CD4-positive, alpha-beta T cell treated with Interleukin-15 for 1 hour (primary cell): ENCODE results near the gene FOXP1.
A peak's percentile ranks its signal among the peaks of the same experiment; 100 is the strongest.

Source experiments
- DNase-seq: peaks from one replicate; pipeline ENCODE4 v3.0.0-alpha.2; 2020

FOXP1 gene

GRCh38 chr3:71525391-71525790 is 58.1 kb downstream of the FOXP1 start:
- DNase-seq, result no peak

DNA sequence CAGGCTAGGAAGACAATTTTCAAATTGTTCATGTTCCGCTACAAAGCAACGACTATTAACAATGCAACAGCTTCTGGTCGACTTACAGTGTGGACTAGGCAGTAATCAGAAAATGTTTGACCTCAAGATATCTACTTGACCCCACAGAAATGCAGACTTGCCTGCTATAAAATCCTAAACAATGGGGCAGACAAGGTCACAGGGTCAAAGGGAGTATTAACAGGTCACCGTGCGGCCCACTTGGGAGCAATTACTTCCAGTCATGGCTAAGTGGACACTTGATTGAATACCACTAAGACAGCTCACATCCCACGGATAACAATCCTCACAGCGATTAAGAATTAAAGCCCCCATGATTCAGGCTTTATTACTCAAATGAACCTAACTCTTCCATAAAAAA is 58.9 kb downstream of the FOXP1 start:
- no peak for DNase-seq

DNA sequence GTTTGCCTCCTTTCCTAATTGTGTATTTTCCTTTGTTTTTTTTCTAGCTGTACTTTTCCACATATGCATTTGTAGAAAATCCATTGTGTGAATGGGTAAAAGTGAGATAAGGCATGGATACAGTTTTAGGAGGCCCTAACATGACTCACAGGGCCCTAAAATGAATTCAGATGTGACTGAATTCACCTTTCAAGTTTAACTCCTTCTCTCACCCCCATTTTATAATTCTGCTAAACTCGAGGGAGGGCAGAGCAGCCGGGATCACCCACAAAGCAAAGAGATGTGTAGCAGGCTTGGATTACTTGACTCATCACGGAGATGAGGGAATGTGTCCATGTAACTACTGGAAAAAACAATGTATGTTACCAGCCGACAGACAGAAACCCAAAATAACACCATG is 59.9 kb downstream of the FOXP1 start:
- DNase-seq, result no peak

- DNase-seq, result no peak
Measured at GRCh38 chr3:71521940-71522876, 61.3 kb downstream of the FOXP1 start.

- no peak for DNase-seq
Measured at GRCh38 chr3:71521021-71521352, 62.5 kb downstream of the FOXP1 start.

DNA sequence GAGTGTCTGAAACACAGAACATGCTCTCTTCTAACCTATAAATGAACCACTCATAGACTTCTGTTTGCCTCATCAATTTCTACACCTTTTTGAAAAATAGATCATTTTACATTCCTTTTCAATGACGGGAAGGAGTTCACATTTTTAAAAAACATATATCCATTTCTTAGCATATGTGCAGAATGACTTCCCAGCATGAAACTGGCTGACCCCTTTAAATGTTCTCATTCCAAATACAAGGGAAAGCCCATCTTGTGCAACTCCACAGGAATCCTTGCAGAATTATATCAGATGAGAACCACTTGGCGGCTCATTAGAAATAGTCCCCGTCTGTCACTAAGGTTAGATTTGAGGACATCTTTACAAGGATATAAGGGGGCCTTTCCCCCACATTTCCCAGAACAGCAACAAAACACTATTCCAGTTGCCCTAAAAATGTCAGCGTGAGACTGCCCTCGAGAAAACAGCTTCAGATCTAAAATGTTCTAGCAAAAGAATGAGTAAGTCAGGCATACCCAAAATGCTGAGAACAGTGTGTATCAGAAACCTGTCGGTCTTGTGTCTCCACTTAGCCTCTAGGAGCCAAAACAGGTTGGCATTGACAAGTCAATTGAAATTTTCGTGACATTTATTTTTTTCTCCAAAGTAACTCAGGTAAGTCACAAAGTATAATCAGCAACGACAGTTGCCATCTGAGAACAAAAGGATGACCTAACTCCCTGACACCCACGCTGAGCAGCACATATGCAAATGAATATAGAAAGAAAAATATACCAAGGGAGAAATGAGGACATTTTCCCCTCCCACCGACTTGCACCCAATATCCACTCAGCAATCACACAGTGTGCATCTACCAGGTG is 63.1 kb downstream of the FOXP1 start:
- DNase-seq, result no peak

DNA sequence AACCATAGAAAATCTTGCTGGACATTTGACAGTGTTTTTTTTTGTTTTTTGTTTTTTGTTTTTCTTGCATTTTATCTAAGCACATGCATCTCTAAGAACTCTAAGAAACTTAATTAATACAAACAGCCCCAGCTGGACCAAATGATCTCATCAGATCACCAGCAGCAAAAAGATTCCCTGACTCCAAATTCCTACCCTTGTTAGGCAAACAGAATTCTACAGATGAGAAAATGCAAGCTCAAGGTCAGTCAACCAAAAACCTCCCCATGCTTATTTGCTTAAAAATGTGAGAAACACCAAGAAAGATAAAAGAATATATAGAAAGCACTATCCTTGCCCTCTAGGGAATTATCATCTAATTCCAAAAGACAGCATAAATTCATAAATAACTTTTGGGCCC is 65.4 kb downstream of the FOXP1 start:
- no peak for DNase-seq

DNA sequence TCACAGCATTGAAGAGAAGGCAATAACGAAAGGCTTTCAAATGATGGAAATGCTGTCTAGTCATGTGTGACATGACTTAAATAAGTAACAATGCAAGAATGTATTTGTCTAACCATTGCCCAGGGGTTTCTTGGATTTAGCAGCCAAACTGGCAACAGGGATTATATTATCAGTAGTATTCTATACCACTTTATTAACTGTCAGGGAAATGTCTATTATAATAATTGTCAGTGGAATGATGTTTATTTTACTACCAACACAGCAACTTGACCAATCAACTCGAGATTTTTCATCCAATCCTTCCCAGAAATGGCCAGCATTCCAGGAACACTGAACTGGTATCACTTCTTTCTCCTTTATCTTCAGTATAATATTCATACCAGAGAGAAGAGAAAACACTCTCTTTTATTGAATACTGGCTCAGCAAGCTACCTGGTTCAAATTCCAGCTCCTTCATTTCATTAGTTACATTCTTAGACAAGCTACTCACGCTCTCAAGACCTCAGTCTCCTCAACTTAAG is 66.2 kb downstream of the FOXP1 start:
- DNase-seq, result no peak

DNA sequence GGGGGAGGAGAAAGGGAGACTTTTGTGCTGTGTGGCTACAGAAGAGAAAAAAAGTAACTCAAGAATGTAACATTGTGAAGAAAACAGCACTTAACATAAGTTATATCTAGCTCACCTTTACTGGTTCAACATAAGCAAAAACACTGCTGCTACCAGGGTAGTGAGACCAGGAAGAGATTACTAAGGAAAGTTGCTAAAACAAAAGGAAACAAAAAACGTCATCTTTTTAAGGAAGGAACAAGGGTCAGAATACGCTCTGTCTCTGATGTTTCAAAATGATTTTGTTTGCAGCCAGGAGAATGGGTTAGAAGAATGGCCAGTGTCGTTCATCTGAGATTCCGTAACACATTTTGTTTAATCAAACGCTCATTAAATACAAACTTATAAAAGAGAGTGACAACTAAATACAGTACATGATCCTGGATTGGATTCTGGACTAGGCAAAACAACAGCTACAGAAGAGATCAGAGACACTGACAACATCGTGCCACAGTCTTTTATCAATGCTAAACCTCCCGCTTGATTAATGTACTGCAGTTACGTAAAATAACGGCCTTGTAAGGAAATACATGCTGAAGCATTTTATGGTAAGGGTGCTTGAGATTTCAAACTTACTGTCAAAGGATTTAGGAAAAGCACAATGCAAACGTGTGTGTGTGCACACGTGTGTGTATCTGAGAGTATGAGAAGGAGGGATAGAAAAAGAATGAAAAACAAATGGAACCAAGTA is 67.7 kb downstream of the FOXP1 start:
- no peak for DNase-seq

- DNase-seq, result no peak
Measured at GRCh38 chr3:71514621-71515020, 68.9 kb downstream of the FOXP1 start.

DNA sequence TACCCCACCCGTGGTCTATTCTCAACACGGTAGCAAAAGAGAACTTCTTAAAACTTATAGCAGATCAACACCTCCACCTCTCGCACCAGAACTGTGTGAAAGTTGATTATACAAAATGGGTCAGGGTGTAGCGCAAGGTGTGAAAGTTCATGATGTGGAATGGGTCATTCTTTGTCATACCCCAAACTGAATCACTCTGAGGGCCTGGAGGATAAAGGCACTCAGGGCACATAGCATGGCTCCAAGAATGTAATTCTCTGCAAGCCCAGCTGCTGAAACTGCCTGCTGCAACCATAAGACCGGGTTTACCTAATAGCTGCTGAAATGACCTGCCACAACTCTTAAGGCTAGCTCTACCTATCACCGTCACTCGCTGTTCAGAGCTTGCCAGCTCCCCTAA is 70.0 kb downstream of the FOXP1 start:
- no peak for DNase-seq

DNA sequence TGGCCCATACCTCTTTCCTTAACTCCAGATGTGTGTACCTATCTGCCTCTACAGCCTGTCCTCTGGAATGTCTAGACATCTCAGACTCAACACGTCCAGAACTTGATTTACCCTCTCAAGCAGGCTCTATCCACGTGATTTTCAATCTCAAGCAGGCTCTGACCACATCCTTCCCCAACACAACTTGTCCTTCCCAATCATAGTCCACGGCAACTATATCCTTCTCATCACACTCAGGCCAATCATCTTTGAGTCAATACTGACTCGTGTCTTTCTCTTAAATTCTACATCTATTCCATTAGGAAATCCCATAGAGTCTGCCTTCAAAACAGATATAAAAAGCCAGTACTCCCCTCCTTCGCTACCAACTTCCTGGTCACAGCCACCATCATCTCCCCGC is 70.4 kb downstream of the FOXP1 start:
- DNase-seq, result no peak

DNA sequence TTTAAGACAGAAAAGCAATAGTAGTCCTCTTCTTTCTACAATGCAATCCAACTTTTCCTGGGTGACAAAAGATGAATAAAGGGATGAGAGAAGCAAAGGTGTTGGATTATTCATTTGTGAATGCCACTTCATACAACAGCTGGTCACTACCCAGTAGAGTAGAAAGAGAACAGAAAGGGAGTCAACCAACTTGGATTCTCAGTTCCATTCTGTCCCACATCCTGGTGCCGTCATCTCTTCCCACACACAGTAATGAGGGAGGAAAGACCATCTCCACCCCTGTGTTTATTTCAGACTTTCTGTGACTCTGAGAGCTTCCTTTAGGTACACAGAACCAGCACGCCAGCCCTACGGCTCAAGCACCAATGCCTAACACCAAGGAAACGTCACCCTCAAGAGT is 71.0 kb downstream of the FOXP1 start:
- DNase-seq, result no peak

DNA sequence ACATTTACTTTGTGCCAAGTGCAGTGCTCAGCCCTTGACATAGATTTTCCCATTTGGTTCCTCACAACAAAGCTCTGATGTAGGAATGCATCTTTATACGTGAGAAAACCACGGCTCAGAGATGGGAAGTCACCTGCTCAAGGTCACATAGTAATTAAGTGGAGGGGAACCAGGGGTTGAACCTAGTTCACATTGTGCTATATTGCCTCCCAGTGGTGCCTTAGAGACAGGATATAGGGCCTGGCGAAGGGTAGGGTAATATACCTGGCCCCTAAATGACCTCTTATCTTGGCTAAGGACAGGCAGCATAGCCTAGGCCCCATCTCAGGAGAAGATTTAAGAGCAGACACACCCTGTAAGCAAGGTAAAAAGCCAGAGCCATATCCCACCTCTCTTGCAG is 71.5 kb downstream of the FOXP1 start:
- peak; percentile 58 for DNase-seq

DNA sequence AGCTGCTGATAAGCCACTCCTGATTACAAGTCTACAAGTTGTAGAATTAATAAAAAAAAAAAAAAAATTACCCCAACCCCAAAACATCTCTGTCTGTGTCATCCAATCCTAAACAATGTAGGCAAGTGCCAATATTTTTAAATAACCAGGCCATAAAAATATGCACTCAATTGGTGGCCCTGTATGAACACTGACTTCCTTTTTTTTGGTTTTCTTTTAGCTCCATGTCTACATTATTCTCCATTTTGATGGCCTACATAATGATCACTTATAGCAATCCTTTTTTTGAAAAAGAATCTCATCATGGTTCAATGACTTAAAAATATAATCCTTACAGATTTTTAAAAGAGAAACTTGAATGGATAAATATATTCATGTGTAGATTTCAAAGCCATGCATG is 72.1 kb downstream of the FOXP1 start:
- no peak for DNase-seq

DNA sequence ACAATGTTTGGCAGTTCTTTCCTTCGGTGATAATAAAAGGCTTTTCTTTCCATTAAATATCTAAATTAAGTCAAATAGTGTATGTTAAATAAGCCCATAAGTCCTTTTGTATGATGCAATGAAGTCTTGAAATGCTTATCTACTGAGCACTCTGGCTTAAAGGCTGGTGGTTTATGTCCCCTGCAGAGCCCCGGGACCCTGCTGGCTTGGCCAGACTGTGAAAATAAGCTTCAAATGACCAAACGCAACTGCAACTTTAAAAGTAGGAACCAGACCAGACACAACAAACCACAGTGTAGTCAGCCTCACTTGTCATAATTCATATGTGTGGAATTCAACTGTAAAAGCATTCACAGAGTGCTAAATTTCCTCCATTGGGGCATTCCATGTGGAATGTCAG is 72.5 kb downstream of the FOXP1 start:
- no peak for DNase-seq

GRCh38 chr3:71510510-71510909 is 73.0 kb downstream of the FOXP1 start:
- no peak for DNase-seq

DNA sequence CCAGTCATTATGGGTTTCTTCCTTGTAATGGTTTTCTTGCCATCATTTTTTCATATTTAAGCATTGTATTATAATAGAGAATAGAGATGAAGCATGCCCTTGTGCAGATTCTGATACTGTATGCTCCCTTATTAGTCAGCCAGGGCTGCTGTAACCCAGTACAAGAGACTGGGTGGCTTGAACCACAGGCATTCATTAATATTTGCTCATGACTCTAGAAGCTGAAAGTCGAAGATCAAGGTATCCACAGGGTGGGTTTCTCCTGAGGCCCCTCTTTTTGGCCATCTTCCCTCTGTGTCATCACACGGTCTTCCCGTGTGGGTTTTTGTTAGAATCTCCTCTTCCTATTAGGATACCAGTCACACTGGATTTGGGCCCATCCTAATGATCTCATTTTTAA is 74.5 kb downstream of the FOXP1 start:
- no peak for DNase-seq

DNA sequence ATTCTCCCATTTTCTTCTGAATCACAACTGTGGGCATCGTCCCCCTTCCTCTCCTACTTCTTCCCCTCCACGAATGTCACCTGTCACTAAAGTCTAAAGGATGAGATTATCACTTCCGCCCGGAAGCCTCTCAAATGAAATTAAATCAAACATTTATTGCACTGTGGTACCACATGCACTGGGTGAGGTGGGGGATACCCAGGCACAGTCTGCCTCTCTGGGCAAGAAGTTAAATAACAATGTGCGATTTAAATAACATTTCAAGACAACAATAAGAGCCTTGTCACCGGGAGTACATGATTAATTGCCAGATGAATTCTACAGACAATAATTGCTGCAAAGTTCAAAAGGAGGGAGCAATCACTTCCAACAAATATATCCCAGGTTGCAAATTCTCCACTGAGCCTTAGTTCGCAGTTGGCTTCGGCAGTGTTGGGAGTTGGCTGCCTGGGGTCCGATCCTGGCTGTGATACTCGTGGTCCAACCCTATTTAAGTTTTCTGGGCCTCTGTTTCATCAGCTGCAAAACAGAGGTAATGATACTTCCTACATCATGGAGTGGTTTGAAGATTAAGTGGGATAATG is 77.7 kb downstream of the FOXP1 start:
- no peak for DNase-seq

GRCh38 chr3:71504250-71505036 is 79.1 kb downstream of the FOXP1 start:
- peak; percentile 52 for DNase-seq

DNA sequence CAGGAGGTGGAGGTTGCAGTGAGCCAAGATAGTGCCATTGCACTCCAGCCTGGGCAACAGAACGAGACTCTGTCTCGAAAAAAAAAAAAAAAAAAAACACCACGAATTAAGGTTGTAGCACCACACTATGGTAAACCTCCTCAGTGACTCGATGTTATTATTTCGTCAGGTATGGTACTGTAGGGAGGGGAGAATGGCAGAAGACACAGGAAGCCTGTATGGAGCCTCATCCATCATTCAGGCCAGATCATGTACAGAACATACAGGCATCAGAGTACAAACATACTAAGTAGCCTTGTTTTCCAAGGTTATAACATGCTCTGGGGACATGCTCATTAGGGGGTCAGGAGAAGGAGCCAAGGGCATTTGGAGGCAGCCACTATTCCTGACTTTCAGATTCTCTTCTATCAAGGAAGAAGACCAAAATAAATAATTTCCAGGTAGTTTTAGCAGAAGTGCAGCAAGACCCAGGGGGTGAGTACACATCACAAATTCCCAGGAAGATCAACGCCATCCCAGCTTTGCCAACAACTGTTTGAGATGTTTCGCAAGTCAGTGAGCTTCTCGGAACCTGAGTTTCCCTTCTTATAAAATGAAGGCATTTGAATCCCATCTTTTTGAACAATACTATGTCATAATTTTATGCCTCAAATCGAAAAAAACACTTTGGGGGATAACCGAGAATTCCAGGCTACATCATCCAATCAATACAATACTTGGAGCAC is 79.8 kb downstream of the FOXP1 start:
- DNase-seq, result no peak
